ENCODE measurements around the gene C3AR1.

The C3AR1 gene

GRCh38 chr12:8048906-8049305, 17.3 kb downstream of the C3AR1 start:
- H3K27ac ChIP-seq (ENCODE audit: low read length, poor library complexity, severe bottlenecking) = no peak overlapping the region
- H3K4ac ChIP-seq (ENCODE audit: low read depth in 1 of 2, low read length in 2 of 2) = no peak overlapping the region
- peaks cover 8% of the 10 kb centered on the region for H3K79me1 ChIP-seq (replicated peaks; ENCODE audit: low read length, poor library complexity, severe bottlenecking)
- no peak overlapping the region for H2AK5ac ChIP-seq (ENCODE audit: low read length, severe bottlenecking)
- H3K9me3 ChIP-seq (ENCODE audit: control insufficient read depth, low read length) = no peaks in the 10 kb centered on the region
- H3K23ac ChIP-seq (ENCODE audit: low read length in 2 of 2) = no peak overlapping the region
- H3K18ac ChIP-seq (ENCODE audit: low read depth in 1 of 2, low read length in 2 of 2) = no peak overlapping the region
- no peak overlapping the region for H2BK5ac ChIP-seq (ENCODE audit: low read depth, low read length, poor library complexity, severe bottlenecking)
- H4K91ac ChIP-seq (ENCODE audit: low read length) = no peak overlapping the region
- H3K4me1 ChIP-seq (ENCODE audit: control insufficient read depth, insufficient read depth, low read depth, low read length) = no peaks in the 10 kb centered on the region
- no peak overlapping the region for H2BK15ac ChIP-seq (ENCODE audit: low read depth, poor library complexity, severe bottlenecking)
- H2AFZ ChIP-seq (ENCODE audit: low read depth, low read length) = no peak overlapping the region
- 80% methylated on average over 4 of the region's 4 CpGs for WGBS
- no peak overlapping the region for H3K14ac ChIP-seq (ENCODE audit: low read length in 2 of 2)
- H4K8ac ChIP-seq (ENCODE audit: low read length) = no peak overlapping the region
- H3K4me2 ChIP-seq (ENCODE audit: low read length, poor library complexity, severe bottlenecking) = no peak overlapping the region
- no peak overlapping the region for H3K9ac ChIP-seq (ENCODE audit: low read length)
- H3K27me3 ChIP-seq (ENCODE audit: control insufficient read depth in 1 of 2, insufficient read depth in 1 of 2, low read length in 2 of 2) = no peaks in the 10 kb centered on the region
- H3K4me3 ChIP-seq (ENCODE audit: insufficient read depth in 1 of 2, low read depth in 1 of 2, low read length in 2 of 2) = no peak overlapping the region
- peaks cover 49 to 94% of the 10 kb centered on the region in 2 experiments for H3K36me3 ChIP-seq (ENCODE audit: control insufficient read depth in 1 of 2, insufficient read depth in 2 of 2, low read depth in 1 of 2, low read length in 2 of 2)
- no peak overlapping the region for H2BK12ac ChIP-seq (ENCODE audit: low read length in 2 of 2)
- H2BK120ac ChIP-seq (ENCODE audit: low read depth, low read length) = no peak overlapping the region
- no peak for DNase-seq

- no peak overlapping the region for H3K9ac ChIP-seq (ENCODE audit: low read length)
Measured at GRCh38 chr12:8047842-8048241, 18.3 kb downstream of the C3AR1 start.

GRCh38 chr12:8045952-8046944, 19.9 kb downstream of the C3AR1 start:
- no peak overlapping the region for H2BK12ac ChIP-seq (ENCODE audit: low read length in 2 of 2)
- H3K9ac ChIP-seq (ENCODE audit: low read length) = no peak overlapping the region
- H3K4me3 ChIP-seq (ENCODE audit: insufficient read depth in 1 of 2, low read depth in 1 of 2, low read length in 2 of 2) = no peak overlapping the region
- H3K18ac ChIP-seq (ENCODE audit: low read depth in 1 of 2, low read length in 2 of 2) = no peak overlapping the region
- no peak overlapping the region for H3K4ac ChIP-seq (ENCODE audit: low read depth in 1 of 2, low read length in 2 of 2)
- no peak overlapping the region for H3K4me2 ChIP-seq (ENCODE audit: low read length, poor library complexity, severe bottlenecking)
- no peak overlapping the region for H2AFZ ChIP-seq (ENCODE audit: low read depth, low read length)
- H3K36me3 ChIP-seq (ENCODE audit: control insufficient read depth in 1 of 2, insufficient read depth in 2 of 2, low read depth in 1 of 2, low read length in 2 of 2) = peaks cover 62 to 94% of the 10 kb centered on the region in 2 experiments
- no peaks in the 10 kb centered on the region for H3K4me1 ChIP-seq (ENCODE audit: control insufficient read depth, insufficient read depth, low read depth, low read length)
- WGBS = 46% methylated on average over 8 of the region's 8 CpGs
- H2BK120ac ChIP-seq (ENCODE audit: low read depth, low read length) = no peak overlapping the region
- H3K79me1 ChIP-seq (replicated peaks; ENCODE audit: low read length, poor library complexity, severe bottlenecking) = peaks cover 14% of the 10 kb centered on the region
- H2BK5ac ChIP-seq (ENCODE audit: low read depth, low read length, poor library complexity, severe bottlenecking) = no peak overlapping the region
- DNase-seq = peak; percentile 82
- no peak overlapping the region for H3K14ac ChIP-seq (ENCODE audit: low read length in 2 of 2)
- no peak overlapping the region for H3K27ac ChIP-seq (ENCODE audit: low read length, poor library complexity, severe bottlenecking)
- no peak overlapping the region for H2AK5ac ChIP-seq (ENCODE audit: low read length, severe bottlenecking)
- no peak overlapping the region for H4K91ac ChIP-seq (ENCODE audit: low read length)
- H3K23ac ChIP-seq (ENCODE audit: low read length in 2 of 2) = no peak overlapping the region
- H3K9me3 ChIP-seq (ENCODE audit: control insufficient read depth, low read length) = no peaks in the 10 kb centered on the region
- H2BK15ac ChIP-seq (ENCODE audit: low read depth, poor library complexity, severe bottlenecking) = no peak overlapping the region
- H4K8ac ChIP-seq (ENCODE audit: low read length) = no peak overlapping the region
- H3K27me3 ChIP-seq (ENCODE audit: control insufficient read depth in 1 of 2, insufficient read depth in 1 of 2, low read length in 2 of 2) = no peaks in the 10 kb centered on the region

More at GRCh38 chr12:8047842-8048241, 18.3 kb downstream of the C3AR1 start:
- 97% methylated on average over 5 of the region's 5 CpGs for WGBS
- Histone ChIP-seq H2BK5ac (ENCODE audit: low read depth, low read length, poor library complexity, severe bottlenecking) (no peak overlapping the region), H3K27ac (ENCODE audit: low read length, poor library complexity, severe bottlenecking) (no peak overlapping the region), H3K18ac (ENCODE audit: low read depth in 1 of 2, low read length in 2 of 2) (no peak overlapping the region), H4K8ac (ENCODE audit: low read length) (no peak overlapping the region), H3K27me3 (ENCODE audit: control insufficient read depth in 1 of 2, insufficient read depth in 1 of 2, low read length in 2 of 2) (no peaks in the 10 kb centered on the region), H2AK5ac (ENCODE audit: low read length, severe bottlenecking) (no peak overlapping the region), H3K4me1 (ENCODE audit: control insufficient read depth, insufficient read depth, low read depth, low read length) (no peaks in the 10 kb centered on the region), H3K4ac (ENCODE audit: low read depth in 1 of 2, low read length in 2 of 2) (no peak overlapping the region), H2BK15ac (ENCODE audit: low read depth, poor library complexity, severe bottlenecking) (no peak overlapping the region), H3K23ac (ENCODE audit: low read length in 2 of 2) (no peak overlapping the region), H3K4me3 (ENCODE audit: insufficient read depth in 1 of 2, low read depth in 1 of 2, low read length in 2 of 2) (no peak overlapping the region), H3K14ac (ENCODE audit: low read length in 2 of 2) (no peak overlapping the region), H3K36me3 (ENCODE audit: control insufficient read depth in 1 of 2, insufficient read depth in 2 of 2, low read depth in 1 of 2, low read length in 2 of 2) (peaks cover 56 to 93% of the 10 kb centered on the region in 2 experiments), H3K4me2 (ENCODE audit: low read length, poor library complexity, severe bottlenecking) (no peak overlapping the region), H2AFZ (ENCODE audit: low read depth, low read length) (no peak overlapping the region), H2BK12ac (ENCODE audit: low read length in 2 of 2) (no peak overlapping the region), H3K9me3 (ENCODE audit: control insufficient read depth, low read length) (no peaks in the 10 kb centered on the region), H4K91ac (ENCODE audit: low read length) (no peak overlapping the region), H3K79me1 (replicated peaks; ENCODE audit: low read length, poor library complexity, severe bottlenecking) (peaks cover 8% of the 10 kb centered on the region), H2BK120ac (ENCODE audit: low read depth, low read length) (no peak overlapping the region)
- no peak for DNase-seq

GRCh38 chr12:8040791-8041190, 25.4 kb downstream of the C3AR1 start:
- no peak for DNase-seq
- Histone ChIP-seq H3K4ac (ENCODE audit: low read depth in 1 of 2, low read length in 2 of 2) (no peak overlapping the region), H4K8ac (ENCODE audit: low read length) (no peak overlapping the region), H3K4me3 (ENCODE audit: insufficient read depth in 1 of 2, low read depth in 1 of 2, low read length in 2 of 2) (no peak overlapping the region), H2BK120ac (ENCODE audit: low read depth, low read length) (no peak overlapping the region), H2AK5ac (ENCODE audit: low read length, severe bottlenecking) (no peak overlapping the region), H2BK5ac (ENCODE audit: low read depth, low read length, poor library complexity, severe bottlenecking) (no peak overlapping the region), H2BK12ac (ENCODE audit: low read length in 2 of 2) (no peak overlapping the region), H2BK15ac (ENCODE audit: low read depth, poor library complexity, severe bottlenecking) (no peak overlapping the region), H3K9ac (ENCODE audit: low read length) (no peak overlapping the region), H3K9me3 (ENCODE audit: control insufficient read depth, low read length) (no peaks in the 10 kb centered on the region), H4K91ac (ENCODE audit: low read length) (no peak overlapping the region), H2AFZ (ENCODE audit: low read depth, low read length) (no peak overlapping the region), H3K36me3 (ENCODE audit: control insufficient read depth in 1 of 2, insufficient read depth in 2 of 2, low read depth in 1 of 2, low read length in 2 of 2) (peaks cover 41 to 68% of the 10 kb centered on the region in 2 experiments), H3K18ac (ENCODE audit: low read depth in 1 of 2, low read length in 2 of 2) (no peak overlapping the region), H3K4me2 (ENCODE audit: low read length, poor library complexity, severe bottlenecking) (no peak overlapping the region), H3K14ac (ENCODE audit: low read length in 2 of 2) (no peak overlapping the region), H3K27me3 (ENCODE audit: control insufficient read depth in 1 of 2, insufficient read depth in 1 of 2, low read length in 2 of 2) (no peaks in the 10 kb centered on the region), H3K79me1 (replicated peaks; ENCODE audit: low read length, poor library complexity, severe bottlenecking) (peaks cover 17% of the 10 kb centered on the region), H3K27ac (ENCODE audit: low read length, poor library complexity, severe bottlenecking) (no peak overlapping the region), H3K4me1 (ENCODE audit: control insufficient read depth, insufficient read depth, low read depth, low read length) (peaks cover 10% of the 10 kb centered on the region), H3K23ac (ENCODE audit: low read length in 2 of 2) (no peak overlapping the region)
- WGBS = 91% methylated on average over 1 of the region's 1 CpG
